GM12878 (cell line): ENCODE measurements around the gene CCDC85B. TPM values are rescaled to one million over a fixed set of nuclear protein-coding genes. Genes with fewer than 3 reads are reported as not detected.

Experiments used
- ATAC-seq: fragments of 200-7000 bp; cut with Tn5 transposase; 3 replicates; pipeline ENCODE4 v1.9.1; 2020; ENCODE audit warnings: mild to moderate bottlenecking, moderate library complexity
- BruUV-seq: library from RNA; stranded (reverse); fragments of 400-500 nt; replicated peaks from 2 replicates; lab custom pipeline; 2021; lab: Mats Ljungman, UMichigan
- CTCF ChIA-PET: fragments of 300-600 bp; sonication (Branson Sonifier 250); formaldehyde crosslinking; extraction: SDS; loops from one replicate; lab custom pipeline; 2021; ENCODE audit warnings: inconsistent platforms; lab: Yijun Ruan, JAX
- POLR2A ChIA-PET: fragments of 350-600 bp; formaldehyde crosslinking; extraction: SDS; loops from one replicate; lab custom pipeline; 2021; ENCODE audit warnings: inconsistent platforms; lab: Charles Lee
- RAD21 ChIA-PET: fragments of 300-600 bp; sonication (Branson Sonifier 250); formaldehyde crosslinking; loops from one replicate; lab custom pipeline; 2023; ENCODE audit warnings: antibody characterized with exemption; ENCODE audit not compliant: unreplicated experiment; lab: Charles Lee
- SMC1A ChIA-PET: fragments of 300-600 bp; sonication (Branson Sonifier 250); formaldehyde crosslinking; loops from one replicate; lab custom pipeline; 2023; ENCODE audit not compliant: unreplicated experiment, uncharacterized antibody; lab: Charles Lee
- DNase-seq: peaks from one replicate; pipeline ENCODE4 v3.0.0-alpha.2; 2011; ENCODE audit warnings: low read depth, low spot score
- FAIRE-seq: peaks from 3 replicates; lab custom pipeline; 2011; peaks lifted over from hg19 to GRCh38; lab: Jason Lieb, UNC
- H2AFZ ChIP-seq: 2 replicates; pipeline ENCODE4 v1.6.0; 2011; ENCODE audit warnings: low read depth, low read length, control low read depth; ENCODE audit not compliant: control insufficient read depth
- H3K27ac ChIP-seq: 2 replicates; pipeline ENCODE4 v1.5.1; 2011; ENCODE audit warnings: control low read depth; ENCODE audit not compliant: control insufficient read depth, insufficient read depth
- H3K27me3 ChIP-seq, 2 experiments: replicated peaks in 1 of 2; 2 replicates each; pipeline versions ENCODE4 v1.6.0 to v1.6.1; 2011; ENCODE audit warnings: low read length in 1 of 2; ENCODE audit not compliant: control insufficient read depth in 2 of 2, insufficient read depth in 2 of 2
- H3K36me3 ChIP-seq, 2 experiments: 2 replicates each; pipeline ENCODE4 v1.5.1; 2011; ENCODE audit warnings: low read length in 1 of 2; ENCODE audit not compliant: control insufficient read depth in 2 of 2, insufficient read depth in 2 of 2
- H3K4me1 ChIP-seq: 2 replicates; pipeline ENCODE4 v1.6.1; 2011; ENCODE audit warnings: mild to moderate bottlenecking, low read length, moderate library complexity, mixed read lengths; ENCODE audit not compliant: control insufficient read depth, insufficient read depth
- H3K4me2 ChIP-seq: 2 replicates; pipeline ENCODE4 v1.6.0; 2011; ENCODE audit warnings: control low read depth; ENCODE audit not compliant: control insufficient read depth, insufficient read depth
- H3K4me3 ChIP-seq: fragments of 200-600 bp; sonication (generic); 2 replicates; pipeline ENCODE4 v1.5.1; 2016
- H3K79me2 ChIP-seq: 2 replicates; pipeline ENCODE4 v1.6.0; 2011; ENCODE audit warnings: low read length; ENCODE audit not compliant: control insufficient read depth, insufficient read depth
- H3K9ac ChIP-seq: 2 replicates; pipeline ENCODE4 v1.8.0; 2011; ENCODE audit warnings: low read length, control low read depth, mixed read lengths; ENCODE audit not compliant: control insufficient read depth, insufficient read depth
- H3K9me3 ChIP-seq: replicated peaks from 3 replicates; pipeline ENCODE4 v1.5.1; 2011; ENCODE audit warnings: mild to moderate bottlenecking, low read length; ENCODE audit not compliant: control insufficient read depth, insufficient read depth
- H4K20me1 ChIP-seq: 2 replicates; pipeline ENCODE4 v1.6.0; 2011; ENCODE audit not compliant: control insufficient read depth, insufficient read depth
- CREB1 ChIP-seq: IDR thresholded peaks from 2 replicates; pipeline ENCODE4 v1.6.1; 2012; ENCODE audit warnings: low read depth, mild to moderate bottlenecking, inconsistent platforms
- E2F8 ChIP-seq: fragments of 450-650 bp; IDR thresholded peaks from 2 replicates; pipeline ENCODE4 v1.6.1; 2018; ENCODE audit warnings: mild to moderate bottlenecking, low read depth, moderate library complexity; ENCODE audit not compliant: partially characterized antibody
- ETV6 ChIP-seq, 2 experiments: fragments of 450-650 bp in 1 of 2; IDR thresholded peaks in 1 of 2; conservative IDR thresholded peaks in 1 of 2; 2 replicates each; pipeline ENCODE4 v1.6.1; 2014; ENCODE audit warnings: antibody characterized with exemption in 1 of 2, borderline replicate concordance in 1 of 2, low read depth in 1 of 2, mild to moderate bottlenecking in 1 of 2, moderate library complexity in 1 of 2
- GATAD2B ChIP-seq: fragments of 450-650 bp; conservative IDR thresholded peaks from 2 replicates; pipeline ENCODE4 v1.6.1; 2017; ENCODE audit warnings: low read depth, mild to moderate bottlenecking, moderate library complexity
- IRF4 ChIP-seq: IDR thresholded peaks from 2 replicates; pipeline ENCODE4 v1.6.1; 2011; ENCODE audit warnings: low read depth, low read length
- SRF ChIP-seq, 2 experiments: IDR thresholded peaks; 2 replicates each; pipeline ENCODE4 v1.6.1; 2011; ENCODE audit warnings: low read depth in 2 of 2, low read length in 2 of 2, mild to moderate bottlenecking in 1 of 2, moderate library complexity in 1 of 2
- STAT1 ChIP-seq: fragments of 450-650 bp; conservative IDR thresholded peaks from 2 replicates; pipeline ENCODE4 v1.6.1; 2014; ENCODE audit warnings: antibody characterized with exemption, mild to moderate bottlenecking
- ZNF207 ChIP-seq: fragments of 450-650 bp; IDR thresholded peaks from 2 replicates; pipeline ENCODE4 v1.6.1; 2014; ENCODE audit warnings: antibody characterized with exemption, mild to moderate bottlenecking, borderline replicate concordance
- WGBS: methylation state at CpG from one replicate; pipeline ENCODE4 v1.1.6; 2016; ENCODE audit warnings: low lambda C conversion rate; ENCODE audit not compliant: insufficient replicate concordance, insufficient coverage; ENCODE audit errors: missing lambda C conversion rate; 5-methylcytosine and 5-hydroxymethylcytosine counted together
- in situ Hi-C: fragments of 300-500 bp; cut with MboI; formaldehyde crosslinking; loops from 9 replicates; pipeline ENCODE4 v1.14.3; 2018; ENCODE audit warnings: mixed read lengths
- intact Hi-C: fragments of 100-400 bp; cut with micrococcal nuclease; formaldehyde crosslinking; loops from one replicate; pipeline ENCODE4 v1.14.2; 2022; ENCODE audit not compliant: unreplicated experiment
- polyA plus RNA-seq, 11 experiments: library from polyadenylated mRNA; depleted of rRNA in 4 of 11; unstranded in 6 of 11; stranded (reverse) in 5 of 11; fragments of >200 nt; fragmentation: Nextera tagmentation in 4 of 11; fragmentation: Illumina TruSeq in 1 of 11; extraction: Ambion mirVana in 4 of 11; extraction: Trizol in 1 of 11; gene quantifications; 1 replicate in 1 of 11; 2 replicates in 10 of 11; pipeline versions ENCODE4 v1.2.1 to v1.2.3, GENCODE V29; 2011 to 2016; ENCODE audit warnings: inconsistent platforms in 2 of 11, missing spikeins in 2 of 11, low read depth in 1 of 11
- total RNA-seq, 4 experiments: library from RNA; depleted of rRNA in 3 of 4; stranded (reverse); fragments of >200 nt in 3 of 4; fragmentation: Illumina TruSeq in 1 of 4; extraction: Trizol in 1 of 4; gene quantifications; 2 replicates each; pipeline versions ENCODE4 v1.2.1 to v1.2.3, GENCODE V29; 2013 to 2021

Gene CCDC85B
- total and polyA plus RNA-seq, 10 of the 15 experiments (the other 5 are each of a cell fraction or from before 2014, with no cell fraction given), result 0.32 to 114 (median 49.5) TPM

GRCh38 chr11:65858681-65859087 is 31.8 kb upstream of the CCDC85B start:
- TF ChIP-seq E2F8, result no peak
- TF ChIP-seq CREB1, result no peak
- TF ChIP-seq IRF4, result no peak
- no peak for TF ChIP-seq GATAD2B
- TF ChIP-seq ETV6 (conservative IDR thresholded peaks at IDR 0.05 in 1 of 2, IDR thresholded peaks at IDR 0.05 in 1 of 2; ENCODE audit: borderline replicate concordance in 1 of 2, low read depth in 1 of 2), result 0 out of 4 replicates have a peak, but pooled peaks of 1 of the 2 experiments have one; percentile 5
- no peak for TF ChIP-seq SRF (IDR thresholded peaks at IDR 0.05; ENCODE audit: low read depth in 2 of 2, low read length in 2 of 2)
- TF ChIP-seq STAT1, result no peak
- no peak for TF ChIP-seq ZNF207
- TF ChIP-seq, all 136 proteins: peak for 1
- Histone ChIP-seq H2AFZ (peak overlapping the region; percentile 78), H3K9me3 (no peaks in the 10 kb centered on the region), H3K79me2 (peaks cover 66% of the 10 kb centered on the region), H3K36me3 (peaks cover 29 to 36% of the 10 kb centered on the region in 2 experiments; a peak in 3 of 4 replicates), H3K27ac (peak overlapping the region; percentile 100), H3K4me2 (peak overlapping the region; percentile 99), H3K9ac (peak overlapping the region; percentile 97), H4K20me1 (peaks cover 19% of the 10 kb centered on the region), H3K4me3 (peak overlapping the region; percentile 76), H3K4me1 (peaks cover 25% of the 10 kb centered on the region), H3K27me3 (no peaks in the 10 kb centered on the region)
- ChIA-PET SMC1A (interaction anchor here (1.4 to 4.3 kb wide), 6 partner anchors 12 to 205 kb away, joined by 3 to 52 read pairs (median 10); partner anchors contain the start of genes CCDC85B, FIBP and KAT5), RAD21 (interaction anchor here (1.3 to 5.0 kb wide), 6 partner anchors 13 to 277 kb away, joined by 3 to 76 read pairs (median 4); partner anchors contain the start of genes CCDC85B, FIBP and KAT5), CTCF (interaction anchor here (0.8 to 5.7 kb wide), 13 partner anchors 12 to 220 kb away, joined by 3 to 146 read pairs (median 4); partner anchors contain the start of genes CCDC85B, EFEMP2, FIBP and KAT5), POLR2A (interaction anchor here (0.6 to 5.6 kb wide), 21 partner anchors 10 to 277 kb away, joined by 3 to 155 read pairs (median 5); partner anchors contain the start of genes BANF1, CCDC85B, EFEMP2 and EIF1AD)
- WGBS, result 1% methylated on average over 10 of the region's 10 CpGs
- ATAC-seq, result no peak
- in situ Hi-C loops, result loop anchor here (25.0 kb wide), 1 partner anchor 1621 kb away; the partner anchor contains the start of genes DNAJC4, FKBP2, NUDT22 and PPP1R14B
- no TSS peak for BruUV-seq
- intact Hi-C loops, result loop anchor here (1.0 to 5.0 kb wide), 4 partner anchors 30 to 195 kb away; partner anchors contain the start of genes BANF1, EIF1AD, FIBP and SF3B2
- no peak for FAIRE-seq
- no peak for DNase-seq
